Measurements from ENCODE around the gene ADAMTSL1.

Gene ADAMTSL1

DNA sequence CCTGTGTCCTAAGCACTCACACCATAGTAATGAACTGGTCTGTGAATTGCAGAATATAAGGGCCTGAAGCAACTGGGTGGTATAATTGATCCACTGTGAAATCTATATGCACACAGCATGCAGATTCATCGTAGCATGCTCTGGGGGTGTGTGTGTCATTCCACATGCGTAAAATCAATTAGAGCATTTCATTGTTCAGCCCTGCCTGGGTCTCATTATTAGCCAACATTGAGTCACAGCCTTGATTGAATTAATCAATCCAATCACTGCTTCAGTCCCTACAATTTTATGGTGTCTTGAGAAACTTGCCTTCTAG, 248.0 kb downstream of the ADAMTSL1 start:
- H3K27ac ChIP-seq (ENCODE audit: low read depth, low read length) = no peak overlapping the region

GRCh38 chr9:18722882-18723281, 248.9 kb downstream of the ADAMTSL1 start:
- no peak overlapping the region for H3K4me2 ChIP-seq (ENCODE audit: low read depth, low read length, poor library complexity, severe bottlenecking)
- TF ChIP-seq, protein P1, sequence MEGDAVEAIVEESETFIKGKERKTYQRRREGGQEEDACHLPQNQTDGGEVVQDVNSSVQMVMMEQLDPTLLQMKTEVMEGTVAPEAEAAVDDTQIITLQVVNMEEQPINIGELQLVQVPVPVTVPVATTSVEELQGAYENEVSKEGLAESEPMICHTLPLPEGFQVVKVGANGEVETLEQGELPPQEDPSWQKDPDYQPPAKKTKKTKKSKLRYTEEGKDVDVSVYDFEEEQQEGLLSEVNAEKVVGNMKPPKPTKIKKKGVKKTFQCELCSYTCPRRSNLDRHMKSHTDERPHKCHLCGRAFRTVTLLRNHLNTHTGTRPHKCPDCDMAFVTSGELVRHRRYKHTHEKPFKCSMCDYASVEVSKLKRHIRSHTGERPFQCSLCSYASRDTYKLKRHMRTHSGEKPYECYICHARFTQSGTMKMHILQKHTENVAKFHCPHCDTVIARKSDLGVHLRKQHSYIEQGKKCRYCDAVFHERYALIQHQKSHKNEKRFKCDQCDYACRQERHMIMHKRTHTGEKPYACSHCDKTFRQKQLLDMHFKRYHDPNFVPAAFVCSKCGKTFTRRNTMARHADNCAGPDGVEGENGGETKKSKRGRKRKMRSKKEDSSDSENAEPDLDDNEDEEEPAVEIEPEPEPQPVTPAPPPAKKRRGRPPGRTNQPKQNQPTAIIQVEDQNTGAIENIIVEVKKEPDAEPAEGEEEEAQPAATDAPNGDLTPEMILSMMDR (IDR thresholded peaks at IDR 0.05; ENCODE audit: insufficient read depth, low read length, poor library complexity, severe bottlenecking) = no peak
- TF ChIP-seq EZH2phosphoT487 (conservative IDR thresholded peaks at IDR 0.05; ENCODE audit: low read length) = no peak
- no peaks in the 10 kb centered on the region for H4K20me1 ChIP-seq (ENCODE audit: low read depth, low read length)
- no peak overlapping the region for H3K27ac ChIP-seq (ENCODE audit: low read depth, low read length)
- no peaks in the 10 kb centered on the region for H3K9me3 ChIP-seq (ENCODE audit: insufficient read depth, low read length)
- H3K4me3 ChIP-seq (ENCODE audit: insufficient read depth, low read length, poor library complexity, severe bottlenecking) = no peak overlapping the region
- H3K9me2 ChIP-seq (replicated peaks; ENCODE audit: insufficient read depth, low read length) = no peaks in the 10 kb centered on the region
- H3K79me2 ChIP-seq (ENCODE audit: insufficient read depth, low read length) = no peaks in the 10 kb centered on the region
- H3K36me3 ChIP-seq (ENCODE audit: low read length) = no peaks in the 10 kb centered on the region
- H3K27me3 ChIP-seq (ENCODE audit: low read length) = no peaks in the 10 kb centered on the region
- no peak overlapping the region for H3K9ac ChIP-seq (ENCODE audit: low read length)
- no peak overlapping the region for H2AFZ ChIP-seq (ENCODE audit: low read depth, low read length, severe bottlenecking)
- H3F3A ChIP-seq (ENCODE audit: insufficient read depth) = no peaks in the 10 kb centered on the region

More for the DNA sequence above, 248.0 kb downstream of the ADAMTSL1 start:
- Histone ChIP-seq H4K20me1 (ENCODE audit: low read depth, low read length) (no peaks in the 10 kb centered on the region), H3K9ac (ENCODE audit: low read length) (no peak overlapping the region), H3K27me3 (ENCODE audit: low read length) (no peaks in the 10 kb centered on the region), H3F3A (ENCODE audit: insufficient read depth) (no peaks in the 10 kb centered on the region), H3K9me3 (ENCODE audit: insufficient read depth, low read length) (no peaks in the 10 kb centered on the region), H2AFZ (ENCODE audit: low read depth, low read length, severe bottlenecking) (no peak overlapping the region), H3K4me2 (ENCODE audit: low read depth, low read length, poor library complexity, severe bottlenecking) (no peak overlapping the region), H3K79me2 (ENCODE audit: insufficient read depth, low read length) (no peaks in the 10 kb centered on the region), H3K9me2 (replicated peaks; ENCODE audit: insufficient read depth, low read length) (no peaks in the 10 kb centered on the region), H3K36me3 (ENCODE audit: low read length) (no peaks in the 10 kb centered on the region), H3K4me3 (ENCODE audit: insufficient read depth, low read length, poor library complexity, severe bottlenecking) (no peak overlapping the region)
- no peak for TF ChIP-seq EZH2phosphoT487 (conservative IDR thresholded peaks at IDR 0.05; ENCODE audit: low read length)
- TF ChIP-seq, protein P1 (IDR thresholded peaks at IDR 0.05; ENCODE audit: insufficient read depth, low read length, poor library complexity, severe bottlenecking) = no peak

- H3K9ac ChIP-seq (ENCODE audit: low read length) = no peak overlapping the region
- H3K4me3 ChIP-seq (ENCODE audit: insufficient read depth, low read length, poor library complexity, severe bottlenecking) = no peak overlapping the region
- no peaks in the 10 kb centered on the region for H3K79me2 ChIP-seq (ENCODE audit: insufficient read depth, low read length)
- TF ChIP-seq, protein P1 (IDR thresholded peaks at IDR 0.05; ENCODE audit: insufficient read depth, low read length, poor library complexity, severe bottlenecking) = no peak
- no peak for TF ChIP-seq EZH2phosphoT487 (conservative IDR thresholded peaks at IDR 0.05; ENCODE audit: low read length)
- no peaks in the 10 kb centered on the region for H3K27me3 ChIP-seq (ENCODE audit: low read length)
- no peak overlapping the region for H2AFZ ChIP-seq (ENCODE audit: low read depth, low read length, severe bottlenecking)
- no peak overlapping the region for H3K27ac ChIP-seq (ENCODE audit: low read depth, low read length)
- H3F3A ChIP-seq (ENCODE audit: insufficient read depth) = no peaks in the 10 kb centered on the region
- H3K9me2 ChIP-seq (replicated peaks; ENCODE audit: insufficient read depth, low read length) = no peaks in the 10 kb centered on the region
- H4K20me1 ChIP-seq (ENCODE audit: low read depth, low read length) = no peaks in the 10 kb centered on the region
- H3K36me3 ChIP-seq (ENCODE audit: low read length) = no peaks in the 10 kb centered on the region
- H3K9me3 ChIP-seq (ENCODE audit: insufficient read depth, low read length) = no peaks in the 10 kb centered on the region
- no peak overlapping the region for H3K4me2 ChIP-seq (ENCODE audit: low read depth, low read length, poor library complexity, severe bottlenecking)
Measured at GRCh38 chr9:18723366-18723765, 249.4 kb downstream of the ADAMTSL1 start.

GRCh38 chr9:18726546-18726945, 252.6 kb downstream of the ADAMTSL1 start:
- H3K9me3 ChIP-seq (ENCODE audit: insufficient read depth, low read length) = no peaks in the 10 kb centered on the region
- H3K9me2 ChIP-seq (replicated peaks; ENCODE audit: insufficient read depth, low read length) = no peaks in the 10 kb centered on the region
- H3K36me3 ChIP-seq (ENCODE audit: low read length) = no peaks in the 10 kb centered on the region
- H2AFZ ChIP-seq (ENCODE audit: low read depth, low read length, severe bottlenecking) = no peak overlapping the region
- H3F3A ChIP-seq (ENCODE audit: insufficient read depth) = no peaks in the 10 kb centered on the region
- no peaks in the 10 kb centered on the region for H3K27me3 ChIP-seq (ENCODE audit: low read length)
- TF ChIP-seq, protein P1 (IDR thresholded peaks at IDR 0.05; ENCODE audit: insufficient read depth, low read length, poor library complexity, severe bottlenecking) = no peak
- no peak for TF ChIP-seq EZH2phosphoT487 (conservative IDR thresholded peaks at IDR 0.05; ENCODE audit: low read length)
- no peak overlapping the region for H3K4me3 ChIP-seq (ENCODE audit: insufficient read depth, low read length, poor library complexity, severe bottlenecking)
- H4K20me1 ChIP-seq (ENCODE audit: low read depth, low read length) = no peaks in the 10 kb centered on the region
- H3K27ac ChIP-seq (ENCODE audit: low read depth, low read length) = no peak overlapping the region
- H3K79me2 ChIP-seq (ENCODE audit: insufficient read depth, low read length) = no peaks in the 10 kb centered on the region
- H3K4me2 ChIP-seq (ENCODE audit: low read depth, low read length, poor library complexity, severe bottlenecking) = no peak overlapping the region
- no peak overlapping the region for H3K9ac ChIP-seq (ENCODE audit: low read length)

Data from SU-DHL-6 (cell line).